Measurements from ENCODE around the gene STX8.

Gene STX8

GRCh38 chr17:9541718-9542117, 33.9 kb downstream of the STX8 start:
- no peak overlapping the region for H3K4me3 ChIP-seq (ENCODE audit: low read depth, low read length)
- ChIA-PET POLR2A (no interaction called here), CTCF (no interaction called here)
- DNase-seq (ENCODE audit: low read depth, low spot score): no peak
- no peak for TF ChIP-seq CTCF (IDR thresholded peaks at IDR 0.05; ENCODE audit: insufficient read depth, low read length, missing control alignments)

- POLR2A ChIA-PET: no interaction called here
- no peak overlapping the region for H3K4me3 ChIP-seq (ENCODE audit: low read depth, low read length)
- CTCF ChIA-PET: interaction anchor here (1.1 kb wide), 1 partner anchor 10 kb away, joined by 4 read pairs; no protein-coding TSS in a partner anchor
- TF ChIP-seq CTCF (IDR thresholded peaks at IDR 0.05; ENCODE audit: insufficient read depth, low read length, missing control alignments): no peak
- no peak for DNase-seq (ENCODE audit: low read depth, low spot score)
These were observed 37.0 kb downstream of the STX8 start for GRCh38 chr17:9538626-9539025.

GRCh38 chr17:9537177-9537776, 38.3 kb downstream of the STX8 start:
- ChIA-PET POLR2A (no interaction called here), CTCF (interaction anchor here (0.8 kb wide), 1 partner anchor 13 kb away, joined by 3 read pairs; no protein-coding TSS in a partner anchor)
- DNase-seq (ENCODE audit: low read depth, low spot score): no peak
- no peak overlapping the region for H3K4me3 ChIP-seq (ENCODE audit: low read depth, low read length)
- TF ChIP-seq CTCF (IDR thresholded peaks at IDR 0.05; ENCODE audit: insufficient read depth, low read length, missing control alignments): no peak

- no peak overlapping the region for H3K4me3 ChIP-seq (ENCODE audit: low read depth, low read length)
- no peak for TF ChIP-seq CTCF (IDR thresholded peaks at IDR 0.05; ENCODE audit: insufficient read depth, low read length, missing control alignments)
- no peak for DNase-seq (ENCODE audit: low read depth, low spot score)
- ChIA-PET CTCF (no interaction called here), POLR2A (no interaction called here)
These were observed 39.6 kb downstream of the STX8 start for GRCh38 chr17:9536061-9536460.

GRCh38 chr17:9533441-9533840, 42.2 kb downstream of the STX8 start:
- ChIA-PET CTCF (interaction anchor here (0.6 to 1.5 kb wide), 6 partner anchors 12 to 541 kb away, joined by 3 to 7 read pairs (median 3); no protein-coding TSS in a partner anchor), POLR2A (no interaction called here)
- no peak for TF ChIP-seq CTCF (IDR thresholded peaks at IDR 0.05; ENCODE audit: insufficient read depth, low read length, missing control alignments)
- H3K4me3 ChIP-seq (ENCODE audit: low read depth, low read length): no peak overlapping the region
- no peak for DNase-seq (ENCODE audit: low read depth, low spot score)

GRCh38 chr17:9532715-9533114, 42.9 kb downstream of the STX8 start:
- no peak for DNase-seq (ENCODE audit: low read depth, low spot score)
- CTCF ChIA-PET: interaction anchor here (0.8 to 1.4 kb wide), 4 partner anchors 13 to 538 kb away, joined by 3 to 4 read pairs (median 3); no protein-coding TSS in a partner anchor
- H3K4me3 ChIP-seq (ENCODE audit: low read depth, low read length): no peak overlapping the region
- no peak for TF ChIP-seq CTCF (IDR thresholded peaks at IDR 0.05; ENCODE audit: insufficient read depth, low read length, missing control alignments)
- POLR2A ChIA-PET: no interaction called here

Data from AG04449 (cell line).